ENCODE data around the gene TRAK1. TPM values are rescaled to one million over a fixed set of nuclear protein-coding genes. Genes with fewer than 3 reads are reported as not detected.

The TRAK1 gene
- total and polyA plus RNA-seq, 10 of the 15 experiments (the other 5 are each of a cell fraction or from before 2014, with no cell fraction given): 6.6 to 46.2 (median 23.7) TPM

GRCh38 chr3:42184651-42185443 lies 93.7 kb downstream of the TRAK1 start (continued):
- TF ChIP-seq, protein P1, sequence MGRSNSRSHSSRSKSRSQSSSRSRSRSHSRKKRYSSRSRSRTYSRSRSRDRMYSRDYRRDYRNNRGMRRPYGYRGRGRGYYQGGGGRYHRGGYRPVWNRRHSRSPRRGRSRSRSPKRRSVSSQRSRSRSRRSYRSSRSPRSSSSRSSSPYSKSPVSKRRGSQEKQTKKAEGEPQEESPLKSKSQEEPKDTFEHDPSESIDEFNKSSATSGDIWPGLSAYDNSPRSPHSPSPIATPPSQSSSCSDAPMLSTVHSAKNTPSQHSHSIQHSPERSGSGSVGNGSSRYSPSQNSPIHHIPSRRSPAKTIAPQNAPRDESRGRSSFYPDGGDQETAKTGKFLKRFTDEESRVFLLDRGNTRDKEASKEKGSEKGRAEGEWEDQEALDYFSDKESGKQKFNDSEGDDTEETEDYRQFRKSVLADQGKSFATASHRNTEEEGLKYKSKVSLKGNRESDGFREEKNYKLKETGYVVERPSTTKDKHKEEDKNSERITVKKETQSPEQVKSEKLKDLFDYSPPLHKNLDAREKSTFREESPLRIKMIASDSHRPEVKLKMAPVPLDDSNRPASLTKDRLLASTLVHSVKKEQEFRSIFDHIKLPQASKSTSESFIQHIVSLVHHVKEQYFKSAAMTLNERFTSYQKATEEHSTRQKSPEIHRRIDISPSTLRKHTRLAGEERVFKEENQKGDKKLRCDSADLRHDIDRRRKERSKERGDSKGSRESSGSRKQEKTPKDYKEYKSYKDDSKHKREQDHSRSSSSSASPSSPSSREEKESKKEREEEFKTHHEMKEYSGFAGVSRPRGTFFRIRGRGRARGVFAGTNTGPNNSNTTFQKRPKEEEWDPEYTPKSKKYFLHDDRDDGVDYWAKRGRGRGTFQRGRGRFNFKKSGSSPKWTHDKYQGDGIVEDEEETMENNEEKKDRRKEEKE (IDR thresholded peaks at IDR 0.05): no peak

- intact Hi-C loops (cut with micrococcal nuclease; ENCODE audit: unreplicated experiment) (no loop called here), in situ Hi-C loops (cut with MboI) (no loop called here)
- peaks cover 4 to 16% of the 10 kb centered on the region in 2 experiments; a peak in 3 of 4 replicates for H3K36me3 ChIP-seq (ENCODE audit: control insufficient read depth in 2 of 2, insufficient read depth in 2 of 2, low read length in 1 of 2)
- TF ChIP-seq SREBF1 (IDR thresholded peaks at IDR 0.05; ENCODE audit: low read length) (no peak), POLR2AphosphoS5 (IDR thresholded peaks at IDR 0.05; ENCODE audit: low read length) (no peak), TAF1 (IDR thresholded peaks at IDR 0.05; ENCODE audit: borderline replicate concordance, low read depth, low read length) (no peak), RCOR1 (conservative IDR thresholded peaks at IDR 0.05; ENCODE audit: low read depth, low read length) (no peak)
- no TSS peak for BruUV-seq (replicated peaks)
- ChIA-PET SMC1A (ENCODE audit: uncharacterized antibody, unreplicated experiment) (interaction anchor here (2.0 kb wide), 1 partner anchor 70 kb away, joined by 4 read pairs; no protein-coding TSS in a partner anchor), CTCF (interaction anchor here (5.2 to 6.6 kb wide), 2 partner anchors 19 to 69 kb away, joined by 50 to 159 read pairs; no protein-coding TSS in a partner anchor), RAD21 (ENCODE audit: unreplicated experiment) (interaction anchor here (1.3 kb wide), 1 partner anchor 8 kb away, joined by 3 read pairs; no protein-coding TSS in a partner anchor), POLR2A (no interaction called here)
- no peak overlapping the region for H3K4me3 ChIP-seq
- H3K27ac ChIP-seq (ENCODE audit: control insufficient read depth, insufficient read depth): no peak overlapping the region
- peaks cover 22% of the 10 kb centered on the region for H3K4me1 ChIP-seq (ENCODE audit: control insufficient read depth, insufficient read depth, low read length)
- no peaks in the 10 kb centered on the region for H3K9me3 ChIP-seq (replicated peaks; ENCODE audit: control insufficient read depth, insufficient read depth, low read length)
- WGBS (ENCODE audit: insufficient coverage, insufficient replicate concordance, low lambda C conversion rate, missing lambda C conversion rate): 98% methylated on average over 9 of the region's 9 CpGs
- FAIRE-seq: no peak
- H2AFZ ChIP-seq (ENCODE audit: control insufficient read depth, low read depth, low read length): no peak overlapping the region
- H3K27me3 ChIP-seq (replicated peaks in 1 of 2; ENCODE audit: control insufficient read depth in 2 of 2, insufficient read depth in 2 of 2, low read length in 1 of 2): no peaks in the 10 kb centered on the region
- H4K20me1 ChIP-seq (ENCODE audit: control insufficient read depth, insufficient read depth): no peaks in the 10 kb centered on the region
- no peak overlapping the region for H3K9ac ChIP-seq (ENCODE audit: control insufficient read depth, insufficient read depth, low read length)
- ATAC-seq: no peak
- H3K4me2 ChIP-seq (ENCODE audit: control insufficient read depth, insufficient read depth): no peak overlapping the region
- peaks cover 2% of the 10 kb centered on the region for H3K79me2 ChIP-seq (ENCODE audit: control insufficient read depth, insufficient read depth, low read length)
- DNase-seq (ENCODE audit: low read depth, low spot score): no peak
These were observed 96.8 kb downstream of the TRAK1 start for GRCh38 chr3:42187936-42188335.

Measured in GM12878 (cell line).